ENCODE data around the gene VMA21. TPM values are rescaled to one million over a fixed set of nuclear protein-coding genes. Genes with fewer than 3 reads are reported as not detected.

The VMA21 gene
- total RNA-seq, 6 experiments from 2014 or later, result 7.8 to 17.8 (median 13.0) TPM

DNA sequence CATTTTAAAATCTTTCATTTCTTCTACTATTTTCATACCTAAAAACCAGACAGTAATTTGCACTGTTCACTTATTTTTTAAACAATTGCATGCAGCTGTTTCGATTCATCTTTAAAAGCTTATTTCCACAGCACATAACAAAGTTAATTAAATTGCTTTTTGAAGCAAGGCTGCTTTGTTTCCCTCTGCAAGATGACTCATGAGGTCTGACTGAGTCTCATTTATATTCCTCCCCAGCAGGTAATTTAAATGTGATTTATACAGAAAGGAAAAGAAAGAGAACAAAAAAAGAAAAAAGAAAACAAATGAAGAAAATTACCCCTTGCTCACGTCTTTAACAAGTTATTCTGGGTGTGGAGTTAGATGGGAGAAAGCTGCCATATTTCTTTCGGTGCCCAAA lies 22.8 kb downstream of the VMA21 start:
- Histone ChIP-seq H3K4me1 (no peaks in the 10 kb centered on the region), H3K4me3 (no peak overlapping the region), H3K27ac (no peak overlapping the region), H3K27me3 (no peaks in the 10 kb centered on the region), H3K9me3 (no peaks in the 10 kb centered on the region), H3K36me3 (no peaks in the 10 kb centered on the region)
- DNase-seq (no peak), ATAC-seq (no peak)
- intact Hi-C loops (cut with DNase I), result no loop called here
- TF ChIP-seq POLR2A (IDR thresholded peaks at IDR 0.05), result no peak
- TF ChIP-seq, protein P1, sequence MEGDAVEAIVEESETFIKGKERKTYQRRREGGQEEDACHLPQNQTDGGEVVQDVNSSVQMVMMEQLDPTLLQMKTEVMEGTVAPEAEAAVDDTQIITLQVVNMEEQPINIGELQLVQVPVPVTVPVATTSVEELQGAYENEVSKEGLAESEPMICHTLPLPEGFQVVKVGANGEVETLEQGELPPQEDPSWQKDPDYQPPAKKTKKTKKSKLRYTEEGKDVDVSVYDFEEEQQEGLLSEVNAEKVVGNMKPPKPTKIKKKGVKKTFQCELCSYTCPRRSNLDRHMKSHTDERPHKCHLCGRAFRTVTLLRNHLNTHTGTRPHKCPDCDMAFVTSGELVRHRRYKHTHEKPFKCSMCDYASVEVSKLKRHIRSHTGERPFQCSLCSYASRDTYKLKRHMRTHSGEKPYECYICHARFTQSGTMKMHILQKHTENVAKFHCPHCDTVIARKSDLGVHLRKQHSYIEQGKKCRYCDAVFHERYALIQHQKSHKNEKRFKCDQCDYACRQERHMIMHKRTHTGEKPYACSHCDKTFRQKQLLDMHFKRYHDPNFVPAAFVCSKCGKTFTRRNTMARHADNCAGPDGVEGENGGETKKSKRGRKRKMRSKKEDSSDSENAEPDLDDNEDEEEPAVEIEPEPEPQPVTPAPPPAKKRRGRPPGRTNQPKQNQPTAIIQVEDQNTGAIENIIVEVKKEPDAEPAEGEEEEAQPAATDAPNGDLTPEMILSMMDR (IDR thresholded peaks at IDR 0.05), result no peak
- 59% methylated on average over 3 of the region's 3 CpGs for WGBS (ENCODE audit: insufficient coverage, low coverage, low lambda C conversion rate, missing lambda C conversion rate)

DNA sequence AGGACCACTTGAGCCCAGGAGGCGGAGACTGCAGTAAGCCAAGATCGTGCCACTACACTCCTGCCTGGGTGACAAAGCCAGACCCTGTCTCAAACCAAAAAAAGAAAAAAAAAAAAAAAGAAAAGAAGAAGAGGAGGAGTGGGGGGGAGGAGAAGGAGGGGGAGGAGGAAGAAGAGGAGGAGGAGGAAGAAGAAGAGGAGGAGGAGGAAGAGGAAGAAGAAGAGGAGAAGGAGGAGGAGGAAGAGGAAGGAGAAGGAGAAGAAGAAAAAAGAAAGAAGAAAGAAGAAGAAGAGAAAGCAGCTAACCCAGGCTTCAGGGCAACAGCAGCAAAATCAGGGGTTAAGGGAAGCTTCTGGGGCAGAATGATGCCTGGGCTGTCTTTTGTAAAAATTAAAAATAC lies 27.5 kb downstream of the VMA21 start:
- intact Hi-C loops (cut with DNase I), result no loop called here
- DNase-seq, result no peak
- 20% methylated on average over 1 of the region's 2 CpGs for whole genome bisulfite sequencing (ENCODE audit: insufficient coverage, low coverage, low lambda C conversion rate, missing lambda C conversion rate)
- Histone ChIP-seq H3K36me3 (no peaks in the 10 kb centered on the region), H3K27ac (no peak overlapping the region), H3K27me3 (no peaks in the 10 kb centered on the region), H3K9me3 (no peaks in the 10 kb centered on the region), H3K4me3 (no peak overlapping the region), H3K4me1 (no peaks in the 10 kb centered on the region)
- TF ChIP-seq POLR2A (IDR thresholded peaks at IDR 0.05), result no peak
- TF ChIP-seq, protein P1 (IDR thresholded peaks at IDR 0.05), result no peak
- ATAC-seq, result no peak

DNA sequence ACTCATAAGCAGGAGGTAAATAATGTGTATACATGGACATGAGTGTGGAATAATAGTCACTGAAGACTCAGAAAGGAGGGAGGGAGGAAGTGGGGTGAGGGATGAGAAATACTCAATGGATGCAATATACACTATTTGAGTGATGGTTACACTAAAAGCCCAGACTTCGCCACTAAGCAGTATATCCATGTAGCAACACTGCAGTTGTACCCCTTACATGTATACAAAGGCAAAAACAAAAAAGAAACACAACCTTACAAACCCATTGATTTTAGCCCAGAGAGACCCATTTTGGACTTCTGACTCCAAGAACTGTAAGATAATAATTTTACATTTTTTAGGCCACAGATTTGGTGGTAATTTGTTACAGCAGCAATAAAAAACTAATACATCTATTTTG lies 51.5 kb downstream of the VMA21 start:
- Histone ChIP-seq H3K27ac (no peak overlapping the region), H3K4me1 (no peaks in the 10 kb centered on the region), H3K9me3 (no peaks in the 10 kb centered on the region), H3K27me3 (no peaks in the 10 kb centered on the region), H3K4me3 (no peak overlapping the region), H3K36me3 (no peaks in the 10 kb centered on the region)
- WGBS (ENCODE audit: insufficient coverage, low coverage, low lambda C conversion rate, missing lambda C conversion rate), result 38% methylated on average over 1 of the region's 1 CpG
- ATAC-seq (no peak), DNase-seq (no peak)
- intact Hi-C loops (cut with DNase I), result no loop called here
- no peak for TF ChIP-seq POLR2A (IDR thresholded peaks at IDR 0.05)
- TF ChIP-seq, protein P1 (IDR thresholded peaks at IDR 0.05), result no peak

DNA sequence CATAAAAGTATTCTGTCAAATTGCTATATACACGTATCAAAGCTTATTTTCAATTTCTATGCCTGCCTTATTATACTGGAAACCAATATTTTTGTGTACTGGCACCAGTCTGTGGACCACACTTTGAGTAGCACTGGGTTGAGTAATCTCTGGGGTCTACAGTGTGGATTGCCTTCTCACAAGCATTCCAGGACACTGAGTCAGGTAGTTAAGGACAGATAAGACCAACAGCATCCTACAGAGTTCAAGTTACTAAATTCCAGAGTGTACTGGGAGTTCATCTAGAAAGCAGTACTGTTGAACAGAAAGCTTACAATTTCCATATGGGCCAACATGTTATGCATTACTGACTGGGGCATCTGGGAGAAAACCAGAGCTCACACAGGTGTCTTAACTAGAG lies 61.8 kb downstream of the VMA21 start:
- no peaks in the 10 kb centered on the region for H3K27me3 ChIP-seq
- ATAC-seq, result no peak
- DNase-seq, result no peak
- 50% methylated on average over 1 of the region's 1 CpG for WGBS (ENCODE audit: insufficient coverage, low coverage, low lambda C conversion rate, missing lambda C conversion rate)
- no peaks in the 10 kb centered on the region for H3K9me3 ChIP-seq
- intact Hi-C loops (cut with DNase I), result no loop called here
- no peaks in the 10 kb centered on the region for H3K4me1 ChIP-seq
- TF ChIP-seq, protein P1 (IDR thresholded peaks at IDR 0.05), result no peak
- no peak for TF ChIP-seq POLR2A (IDR thresholded peaks at IDR 0.05)
- H3K27ac ChIP-seq, result no peak overlapping the region
- no peaks in the 10 kb centered on the region for H3K36me3 ChIP-seq
- no peak overlapping the region for H3K4me3 ChIP-seq

Other genes starting within 250 kb of the VMA21 start
- gene GPR50, start 220.6 kb upstream of the VMA21 start, total RNA-seq, result not detected
- gene PASD1, start 166.5 kb downstream of the VMA21 start, total RNA-seq, result not detected

All from right lobe of liver (tissue), 6 donors.